Large intestine (tissue), 3 donors: ENCODE measurements around the gene CAMK2D. TPM values are rescaled to one million over a fixed set of nuclear protein-coding genes. Genes with fewer than 3 reads are reported as not detected.

Experiments
- DNase-seq, 2 donors: peaks; one replicate each; pipeline versions ENCODE4 v3.0.0 to v3.0.0-alpha.2; 2013
- H3K27ac ChIP-seq: one replicate; pipeline ENCODE4 v1.5.1; 2013; ENCODE audit warnings: low read length
- H3K27me3 ChIP-seq: 2 replicates; pipeline ENCODE4 v1.6.1; 2013; ENCODE audit warnings: low read length; ENCODE audit not compliant: control insufficient read depth, insufficient read depth
- H3K36me3 ChIP-seq: 2 replicates; pipeline ENCODE4 v1.6.1; 2013; ENCODE audit warnings: low read length; ENCODE audit not compliant: control insufficient read depth, insufficient read depth
- H3K4me1 ChIP-seq: one replicate; pipeline ENCODE4 v1.6.1; 2013; ENCODE audit warnings: low read length; ENCODE audit not compliant: control insufficient read depth, insufficient read depth
- H3K4me3 ChIP-seq: one replicate; pipeline ENCODE4 v1.5.1; 2013; ENCODE audit warnings: low read length
- H3K9me3 ChIP-seq: one replicate; pipeline ENCODE4 v1.6.1; 2013; ENCODE audit warnings: mild to moderate bottlenecking, low read depth, low read length, moderate library complexity; ENCODE audit not compliant: control insufficient read depth
- WGBS: methylation state at CpG from one replicate; pipeline ENCODE4 v1.1.5; 2013; ENCODE audit warnings: low lambda C conversion rate; ENCODE audit not compliant: insufficient coverage; 5-methylcytosine and 5-hydroxymethylcytosine counted together
- polyA plus RNA-seq: library from polyadenylated mRNA; unstranded; fragments of 120-200 nt; gene quantifications from one replicate; pipeline ENCODE4 v1.2.1, GENCODE V29; 2013

Gene CAMK2D
- polyA plus RNA-seq, 1 donor = 67.7 TPM

GRCh38 chr4:113616443-113616842 lies 145.1 kb downstream of the CAMK2D start:
- Histone ChIP-seq H3K27me3 (no peaks in the 10 kb centered on the region), H3K4me1 (no peaks in the 10 kb centered on the region), H3K9me3 (no peaks in the 10 kb centered on the region), H3K4me3 (no peak overlapping the region), H3K36me3 (no peaks in the 10 kb centered on the region), H3K27ac (no peak overlapping the region)
- DNase-seq = no peak
- WGBS = 63% methylated on average over 1 of the region's 1 CpG

- Histone ChIP-seq H3K27me3 (no peaks in the 10 kb centered on the region), H3K4me1 (no peaks in the 10 kb centered on the region), H3K9me3 (no peaks in the 10 kb centered on the region), H3K36me3 (no peaks in the 10 kb centered on the region), H3K4me3 (no peak overlapping the region), H3K27ac (peak overlapping the region; percentile 1)
- no peak for DNase-seq
- no CpG with 5 or more reads among the region's 2 CpGs for WGBS
Observed at GRCh38 chr4:113614414-113614813, 147.1 kb downstream of the CAMK2D start.

- WGBS = 100% methylated on average over 4 of the region's 4 CpGs
- Histone ChIP-seq H3K27ac (no peak overlapping the region), H3K36me3 (peaks cover under 1% of the 10 kb centered on the region), H3K4me3 (no peak overlapping the region), H3K27me3 (no peaks in the 10 kb centered on the region), H3K9me3 (no peaks in the 10 kb centered on the region), H3K4me1 (no peaks in the 10 kb centered on the region)
- DNase-seq = no peak
Observed at GRCh38 chr4:113613503-113613902, 148.0 kb downstream of the CAMK2D start.

GRCh38 chr4:113610537-113610936 lies 151.0 kb downstream of the CAMK2D start:
- DNase-seq = no peak

GRCh38 chr4:113607998-113608397 lies 153.5 kb downstream of the CAMK2D start:
- H3K36me3 ChIP-seq = peaks cover 13% of the 10 kb centered on the region
- no peak overlapping the region for H3K27ac ChIP-seq
- DNase-seq = no peak
- H3K4me1 ChIP-seq = no peaks in the 10 kb centered on the region
- 100% methylated on average over 1 of the region's 1 CpG for WGBS
- no peak overlapping the region for H3K4me3 ChIP-seq
- no peaks in the 10 kb centered on the region for H3K27me3 ChIP-seq
- no peaks in the 10 kb centered on the region for H3K9me3 ChIP-seq

More at GRCh38 chr4:113610537-113610936, 151.0 kb downstream of the CAMK2D start:
- WGBS = no CpG with 5 or more reads among the region's 3 CpGs
- H3K9me3 ChIP-seq = no peaks in the 10 kb centered on the region
- H3K27me3 ChIP-seq = no peaks in the 10 kb centered on the region
- H3K27ac ChIP-seq = no peak overlapping the region
- no peak overlapping the region for H3K4me3 ChIP-seq
- H3K4me1 ChIP-seq = no peaks in the 10 kb centered on the region
- peaks cover 9% of the 10 kb centered on the region for H3K36me3 ChIP-seq

GRCh38 chr4:113607147-113607720 lies 154.3 kb downstream of the CAMK2D start:
- H3K9me3 ChIP-seq = no peaks in the 10 kb centered on the region
- no peak overlapping the region for H3K27ac ChIP-seq
- peaks cover 13% of the 10 kb centered on the region for H3K36me3 ChIP-seq
- DNase-seq = no peak
- no peak overlapping the region for H3K4me3 ChIP-seq
- H3K4me1 ChIP-seq = peaks cover 2% of the 10 kb centered on the region
- 100% methylated on average over 1 of the region's 9 CpGs for WGBS
- no peaks in the 10 kb centered on the region for H3K27me3 ChIP-seq

GRCh38 chr4:113604955-113605354 lies 156.6 kb downstream of the CAMK2D start:
- no peak for DNase-seq
- Histone ChIP-seq H3K4me1 (peaks cover 8% of the 10 kb centered on the region), H3K9me3 (no peaks in the 10 kb centered on the region), H3K4me3 (no peak overlapping the region), H3K36me3 (peaks cover 13% of the 10 kb centered on the region), H3K27ac (no peak overlapping the region), H3K27me3 (no peaks in the 10 kb centered on the region)
- WGBS = no CpG with 5 or more reads among the region's 2 CpGs

GRCh38 chr4:113603911-113604310 lies 157.6 kb downstream of the CAMK2D start:
- Histone ChIP-seq H3K4me1 (peaks cover 8% of the 10 kb centered on the region), H3K9me3 (no peaks in the 10 kb centered on the region), H3K36me3 (peaks cover 13% of the 10 kb centered on the region), H3K27ac (no peak overlapping the region), H3K27me3 (no peaks in the 10 kb centered on the region), H3K4me3 (no peak overlapping the region)
- no CpG with 5 or more reads among the region's 1 CpG for WGBS
- DNase-seq = no peak

GRCh38 chr4:113602646-113603228 lies 158.8 kb downstream of the CAMK2D start:
- H3K27me3 ChIP-seq = no peaks in the 10 kb centered on the region
- peaks cover 12% of the 10 kb centered on the region for H3K36me3 ChIP-seq
- no peak overlapping the region for H3K4me3 ChIP-seq
- peak overlapping the region; percentile 63 for H3K27ac ChIP-seq
- no peaks in the 10 kb centered on the region for H3K9me3 ChIP-seq
- peak; percentile 44 to 72 for DNase-seq
- 30% methylated on average over 2 of the region's 8 CpGs for WGBS
- H3K4me1 ChIP-seq = peaks cover 8% of the 10 kb centered on the region

GRCh38 chr4:113601636-113602035 lies 159.9 kb downstream of the CAMK2D start:
- peak overlapping the region; percentile 63 for H3K27ac ChIP-seq
- WGBS = 100% methylated on average over 1 of the region's 4 CpGs

GRCh38 chr4:113596396-113596795 lies 165.1 kb downstream of the CAMK2D start:
- Histone ChIP-seq H3K9me3 (no peaks in the 10 kb centered on the region), H3K27ac (no peak overlapping the region), H3K27me3 (no peaks in the 10 kb centered on the region), H3K4me3 (no peak overlapping the region), H3K4me1 (no peaks in the 10 kb centered on the region), H3K36me3 (peaks cover 3% of the 10 kb centered on the region)
- no peak for DNase-seq
- 80% methylated on average over 1 of the region's 6 CpGs for WGBS

More at GRCh38 chr4:113601636-113602035, 159.9 kb downstream of the CAMK2D start:
- peaks cover 8% of the 10 kb centered on the region for H3K4me1 ChIP-seq
- no peaks in the 10 kb centered on the region for H3K27me3 ChIP-seq
- H3K9me3 ChIP-seq = no peaks in the 10 kb centered on the region
- no peak for DNase-seq
- H3K36me3 ChIP-seq = peaks cover 7% of the 10 kb centered on the region
- H3K4me3 ChIP-seq = no peak overlapping the region
